HepG2 (cell line): ENCODE measurements around the gene RASL10A. TPM values are rescaled to one million over a fixed set of nuclear protein-coding genes. Genes with fewer than 3 reads are reported as not detected.
A peak's percentile ranks its signal among the peaks of the same experiment; 100 is the strongest.

Source experiments
- BORCS8-MEF2B ChIP-seq: sonication (generic); formaldehyde crosslinking; IDR thresholded peaks from 2 replicates; pipeline ENCODE4 v1.8.0; 2022; ENCODE audit warnings: mild to moderate bottlenecking, missing genetic modification reagents
- BRCA1 ChIP-seq: sonication (generic); formaldehyde crosslinking; IDR thresholded peaks from 2 replicates; pipeline ENCODE4 v1.4.0; 2020; ENCODE audit warnings: missing genetic modification reagents
- CCDC6 ChIP-seq: sonication (generic); formaldehyde crosslinking; IDR thresholded peaks from 2 replicates; pipeline ENCODE4 v1.8.1; 2022; ENCODE audit warnings: mild to moderate bottlenecking, missing genetic modification reagents, moderate library complexity
- CEBPB ChIP-seq: IDR thresholded peaks from 2 replicates; pipeline ENCODE4 v1.6.1; 2011; ENCODE audit warnings: low read depth, low read length, improper control_type of control experiment, borderline replicate concordance
- GABPB1 ChIP-seq: IDR thresholded peaks from 2 replicates; pipeline ENCODE4 v1.6.1; 2016; ENCODE audit warnings: mild to moderate bottlenecking, missing genetic modification reagents, moderate library complexity, missing compliant biosample characterization
- GTF3A ChIP-seq: sonication (generic); formaldehyde crosslinking; conservative IDR thresholded peaks from 2 replicates; pipeline ENCODE4 v1.4.0; 2020; ENCODE audit warnings: mild to moderate bottlenecking, missing genetic modification reagents
- HNRNPK ChIP-seq: fragments of 200-400 bp; formaldehyde crosslinking; IDR thresholded peaks from 2 replicates; pipeline ENCODE4 v1.6.1; 2018; ENCODE audit warnings: low read length, low read depth, moderate library complexity, mild to moderate bottlenecking; ENCODE audit not compliant: poor library complexity, severe bottlenecking
- MAZ ChIP-seq, 2 experiments: sonication (generic) in 1 of 2; formaldehyde crosslinking in 1 of 2; IDR thresholded peaks; 2 replicates each; pipeline versions ENCODE4 v1.5.0 to v1.6.1; 2012 to 2020; ENCODE audit warnings: low read depth in 2 of 2, mild to moderate bottlenecking in 2 of 2, borderline replicate concordance in 1 of 2, improper control_type of control experiment in 1 of 2, low read length in 1 of 2, missing genetic modification reagents in 1 of 2, moderate library complexity in 1 of 2
- MED13 ChIP-seq: sonication (generic); formaldehyde crosslinking; IDR thresholded peaks from 2 replicates; pipeline ENCODE4 v1.5.0; 2020; ENCODE audit warnings: missing genetic modification reagents
- NAIF1 ChIP-seq: sonication (generic); formaldehyde crosslinking; IDR thresholded peaks from 2 replicates; pipeline ENCODE4 v1.5.0; 2020; ENCODE audit warnings: mild to moderate bottlenecking, missing genetic modification reagents, borderline replicate concordance
- NR2F6 ChIP-seq, 2 experiments: IDR thresholded peaks; 2 replicates each; pipeline ENCODE4 v1.6.1; 2016; ENCODE audit warnings: antibody characterized with exemption in 1 of 2, mild to moderate bottlenecking in 1 of 2
- SAP130 ChIP-seq: IDR thresholded peaks from 2 replicates; pipeline ENCODE4 v1.6.1; 2016; ENCODE audit warnings: low read depth
- SP5 ChIP-seq: IDR thresholded peaks from 2 replicates; pipeline ENCODE4 v1.6.1; 2016; ENCODE audit warnings: low read depth, borderline replicate concordance
- ZFX ChIP-seq: sonication (generic); formaldehyde crosslinking; IDR thresholded peaks from 2 replicates; pipeline ENCODE4 v1.4.0; 2020; ENCODE audit warnings: mild to moderate bottlenecking, low read depth, missing genetic modification reagents, moderate library complexity
- ZIK1 ChIP-seq: sonication (generic); formaldehyde crosslinking; IDR thresholded peaks from 2 replicates; pipeline ENCODE4 v1.5.0; 2020; ENCODE audit warnings: mild to moderate bottlenecking, low read depth, missing genetic modification reagents, borderline replicate concordance
- ZMYM2 ChIP-seq: sonication (generic); formaldehyde crosslinking; IDR thresholded peaks from 2 replicates; pipeline ENCODE4 v1.8.0; 2022; ENCODE audit warnings: mild to moderate bottlenecking, missing genetic modification reagents
- ZNF207 ChIP-seq: fragments of 450-650 bp; IDR thresholded peaks from 2 replicates; pipeline ENCODE4 v1.6.1; 2016; ENCODE audit warnings: antibody characterized with exemption, borderline replicate concordance
- ZNF329 ChIP-seq: sonication (generic); formaldehyde crosslinking; IDR thresholded peaks from 2 replicates; pipeline ENCODE4 v1.9.0; 2021; ENCODE audit warnings: low read depth, mild to moderate bottlenecking, missing genetic modification reagents
- ZNF607 ChIP-seq: sonication (generic); formaldehyde crosslinking; IDR thresholded peaks from 2 replicates; pipeline ENCODE4 v1.5.1; 2020; ENCODE audit warnings: missing genetic modification reagents, mild to moderate bottlenecking, borderline replicate concordance
- polyA plus RNA-seq, 8 experiments: library from polyadenylated mRNA; depleted of rRNA in 3 of 8; stranded (reverse) in 7 of 8; unstranded in 1 of 8; fragments of >200 nt; fragmentation: Illumina TruSeq in 4 of 8; extraction: Trizol in 4 of 8; gene quantifications; 2 replicates each; pipeline versions ENCODE4 v1.2.1 to v1.2.3, GENCODE V29; 2011 to 2016; ENCODE audit warnings: low read depth in 4 of 8, missing spikeins in 1 of 8, mixed read lengths in 1 of 8; ENCODE audit not compliant: insufficient read depth in 1 of 8
- total RNA-seq, 5 experiments: library from RNA; depleted of rRNA; stranded (reverse); fragments of >200 nt; fragmentation: Illumina TruSeq; extraction: Trizol; gene quantifications; 2 replicates each; pipeline ENCODE4 v1.2.3, GENCODE V29; 2016; ENCODE audit warnings: low read depth in 1 of 5
- TF ChIP-seq, protein P1 (sequence below): sonication (generic); formaldehyde crosslinking; IDR thresholded peaks from 2 replicates; pipeline ENCODE4 v1.4.0; 2020; ENCODE audit warnings: mild to moderate bottlenecking, missing genetic modification reagents
- TF ChIP-seq, protein P2 (sequence below): IDR thresholded peaks from 2 replicates; pipeline ENCODE4 v1.6.1; 2016
- TF ChIP-seq, protein P3 (sequence below): sonication (generic); formaldehyde crosslinking; IDR thresholded peaks from 2 replicates; pipeline ENCODE4 v1.4.0; 2020; ENCODE audit warnings: missing genetic modification reagents
- TF ChIP-seq, protein P4 (sequence below): sonication (generic); formaldehyde crosslinking; conservative IDR thresholded peaks from 2 replicates; pipeline ENCODE4 v1.8.0; 2022; ENCODE audit warnings: mild to moderate bottlenecking, moderate library complexity, missing genetic modification reagents

Gene RASL10A
- total and polyA plus RNA-seq, 2 of the 13 experiments (the other 11 are each of a cell fraction or from before 2014, with no cell fraction given) = 0.05 to 0.22 TPM

DNA sequence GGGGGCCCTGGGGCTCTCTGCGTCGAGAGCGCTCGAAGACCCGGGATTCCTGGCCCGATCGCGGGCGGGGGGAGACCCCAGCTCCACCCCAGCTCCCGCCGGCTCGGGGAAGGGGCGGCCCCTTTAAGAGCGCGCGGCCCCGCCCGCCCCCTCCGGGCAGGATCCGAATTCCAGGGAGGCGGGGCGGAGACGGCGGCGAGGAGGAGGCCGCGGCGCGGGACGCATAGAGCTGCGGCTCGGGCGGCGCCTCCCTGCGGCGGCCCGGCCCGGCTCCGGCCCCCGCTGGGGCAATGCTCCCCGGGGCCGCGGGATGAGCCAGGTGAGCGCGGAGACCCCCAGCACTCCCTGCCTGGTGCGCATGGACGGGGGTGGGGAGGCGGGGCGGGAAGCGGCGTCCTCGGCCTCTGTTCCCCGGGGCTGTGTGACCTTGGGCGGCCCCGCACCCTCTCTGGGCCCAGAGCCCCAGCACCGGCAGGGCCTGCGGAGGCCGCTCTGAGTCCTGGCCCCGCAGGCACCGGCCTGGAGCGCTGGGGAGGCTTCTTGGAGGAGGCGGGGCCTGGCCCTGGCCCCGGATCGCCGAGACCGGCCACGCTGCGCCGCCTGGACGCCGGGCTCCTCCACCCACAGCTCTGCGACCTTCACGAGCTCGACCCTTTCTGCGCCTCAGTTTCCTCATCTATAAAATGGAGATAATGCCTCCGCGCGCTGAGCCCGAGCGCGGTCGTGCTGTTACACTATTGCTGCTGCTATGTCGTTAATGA is 8.5 kb downstream of the RASL10A start (continued):
- TF ChIP-seq MAZ (IDR thresholded peaks at IDR 0.05; ENCODE audit: borderline replicate concordance, low read depth, low read length) = peak; percentile 77
- TF ChIP-seq MAZ (CRISPR knock-in tag; IDR thresholded peaks at IDR 0.05; ENCODE audit: low read depth) = 0 out of 2 replicates have a peak, but pooled peaks have one; percentile 55
- 0 out of 2 replicates have a peak, but pooled peaks have one; percentile 32 for TF ChIP-seq ZIK1 (CRISPR knock-in tag)
- peak; percentile 23; the same call in 1 of the 2 replicates for TF ChIP-seq GABPB1 (CRISPR knock-in tag)
- TF ChIP-seq, protein P1, sequence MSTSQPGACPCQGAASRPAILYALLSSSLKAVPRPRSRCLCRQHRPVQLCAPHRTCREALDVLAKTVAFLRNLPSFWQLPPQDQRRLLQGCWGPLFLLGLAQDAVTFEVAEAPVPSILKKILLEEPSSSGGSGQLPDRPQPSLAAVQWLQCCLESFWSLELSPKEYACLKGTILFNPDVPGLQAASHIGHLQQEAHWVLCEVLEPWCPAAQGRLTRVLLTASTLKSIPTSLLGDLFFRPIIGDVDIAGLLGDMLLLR (CRISPR knock-in tag) = 0 out of 2 replicates have a peak, but pooled peaks have one; percentile 13
- TF ChIP-seq ZNF329 (CRISPR knock-in tag) = no peak
- peak; percentile 56 for TF ChIP-seq MED13 (CRISPR knock-in tag)
- TF ChIP-seq, protein P2, sequence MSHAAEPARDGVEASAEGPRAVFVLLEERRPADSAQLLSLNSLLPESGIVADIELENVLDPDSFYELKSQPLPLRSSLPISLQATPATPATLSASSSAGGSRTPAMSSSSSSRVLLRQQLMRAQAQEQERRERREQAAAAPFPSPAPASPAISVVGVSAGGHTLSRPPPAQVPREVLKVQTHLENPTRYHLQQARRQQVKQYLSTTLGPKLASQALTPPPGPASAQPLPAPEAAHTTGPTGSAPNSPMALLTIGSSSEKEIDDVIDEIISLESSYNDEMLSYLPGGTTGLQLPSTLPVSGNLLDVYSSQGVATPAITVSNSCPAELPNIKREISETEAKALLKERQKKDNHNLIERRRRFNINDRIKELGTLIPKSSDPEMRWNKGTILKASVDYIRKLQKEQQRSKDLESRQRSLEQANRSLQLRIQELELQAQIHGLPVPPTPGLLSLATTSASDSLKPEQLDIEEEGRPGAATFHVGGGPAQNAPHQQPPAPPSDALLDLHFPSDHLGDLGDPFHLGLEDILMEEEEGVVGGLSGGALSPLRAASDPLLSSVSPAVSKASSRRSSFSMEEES = no peak
- TF ChIP-seq SP5 (CRISPR knock-in tag) = peak; percentile 69
- no peak for TF ChIP-seq BORCS8-MEF2B (CRISPR knock-in tag)
- peak; percentile 50 for TF ChIP-seq ZFX (CRISPR knock-in tag)
- 0 out of 2 replicates have a peak, but pooled peaks have one; percentile 38 for TF ChIP-seq ZNF607 (CRISPR knock-in tag)
- no peak for TF ChIP-seq CEBPB
- no peak for TF ChIP-seq ZNF207
- peak; percentile 13; the same call in 1 of the 2 replicates for TF ChIP-seq SAP130 (CRISPR knock-in tag)
- TF ChIP-seq CCDC6 (CRISPR knock-in tag) = peak; percentile 47
- no peak for TF ChIP-seq GTF3A (CRISPR knock-in tag)
- no peak for TF ChIP-seq BRCA1 (CRISPR knock-in tag)
- TF ChIP-seq ZMYM2 = no peak
- TF ChIP-seq, protein P3, sequence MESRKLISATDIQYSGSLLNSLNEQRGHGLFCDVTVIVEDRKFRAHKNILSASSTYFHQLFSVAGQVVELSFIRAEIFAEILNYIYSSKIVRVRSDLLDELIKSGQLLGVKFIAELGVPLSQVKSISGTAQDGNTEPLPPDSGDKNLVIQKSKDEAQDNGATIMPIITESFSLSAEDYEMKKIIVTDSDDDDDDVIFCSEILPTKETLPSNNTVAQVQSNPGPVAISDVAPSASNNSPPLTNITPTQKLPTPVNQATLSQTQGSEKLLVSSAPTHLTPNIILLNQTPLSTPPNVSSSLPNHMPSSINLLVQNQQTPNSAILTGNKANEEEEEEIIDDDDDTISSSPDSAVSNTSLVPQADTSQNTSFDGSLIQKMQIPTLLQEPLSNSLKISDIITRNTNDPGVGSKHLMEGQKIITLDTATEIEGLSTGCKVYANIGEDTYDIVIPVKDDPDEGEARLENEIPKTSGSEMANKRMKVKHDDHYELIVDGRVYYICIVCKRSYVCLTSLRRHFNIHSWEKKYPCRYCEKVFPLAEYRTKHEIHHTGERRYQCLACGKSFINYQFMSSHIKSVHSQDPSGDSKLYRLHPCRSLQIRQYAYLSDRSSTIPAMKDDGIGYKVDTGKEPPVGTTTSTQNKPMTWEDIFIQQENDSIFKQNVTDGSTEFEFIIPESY (CRISPR knock-in tag) = no peak
- TF ChIP-seq HNRNPK = no peak
- no peak for TF ChIP-seq NR2F6 (IDR thresholded peaks at IDR 0.05)
- no peak for TF ChIP-seq NR2F6 (CRISPR knock-in tag; IDR thresholded peaks at IDR 0.05)
- no peak for TF ChIP-seq NAIF1 (CRISPR knock-in tag)
- TF ChIP-seq, protein P4, sequence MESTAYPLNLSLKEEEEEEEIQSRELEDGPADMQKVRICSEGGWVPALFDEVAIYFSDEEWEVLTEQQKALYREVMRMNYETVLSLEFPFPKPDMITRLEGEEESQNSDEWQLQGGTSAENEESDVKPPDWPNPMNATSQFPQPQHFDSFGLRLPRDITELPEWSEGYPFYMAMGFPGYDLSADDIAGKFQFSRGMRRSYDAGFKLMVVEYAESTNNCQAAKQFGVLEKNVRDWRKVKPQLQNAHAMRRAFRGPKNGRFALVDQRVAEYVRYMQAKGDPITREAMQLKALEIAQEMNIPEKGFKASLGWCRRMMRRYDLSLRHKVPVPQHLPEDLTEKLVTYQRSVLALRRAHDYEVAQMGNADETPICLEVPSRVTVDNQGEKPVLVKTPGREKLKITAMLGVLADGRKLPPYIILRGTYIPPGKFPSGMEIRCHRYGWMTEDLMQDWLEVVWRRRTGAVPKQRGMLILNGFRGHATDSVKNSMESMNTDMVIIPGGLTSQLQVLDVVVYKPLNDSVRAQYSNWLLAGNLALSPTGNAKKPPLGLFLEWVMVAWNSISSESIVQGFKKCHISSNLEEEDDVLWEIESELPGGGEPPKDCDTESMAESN (CRISPR knock-in tag) = peak; percentile 8; the same call in 1 of the 2 replicates
